OCI-LY1 (cell line): Measurements from ENCODE around the gene UBE2G1.

Experiments used
- H2AFZ ChIP-seq: fragments of 200-600 bp; sonication (generic), shearing (Covaris generic); 2 replicates; pipeline ENCODE4 v1.6.0; 2014; ENCODE audit warnings: antibody characterized with exemption, mild to moderate bottlenecking, low read length
- H3F3A ChIP-seq: fragments of 200-600 bp; sonication (generic), shearing (Covaris generic); 2 replicates; pipeline ENCODE4 v1.6.0; 2014; ENCODE audit warnings: mild to moderate bottlenecking, antibody characterized with exemption, low read length, moderate library complexity; ENCODE audit not compliant: insufficient read depth
- H3K27ac ChIP-seq: fragments of 200-600 bp; sonication (generic); 2 replicates; pipeline ENCODE4 v1.5.1; 2014; ENCODE audit warnings: low read length, mixed run types, mild to moderate bottlenecking, low read depth; ENCODE audit not compliant: poor library complexity, severe bottlenecking
- H3K27me3 ChIP-seq: fragments of 200-600 bp; sonication (generic); 2 replicates; pipeline ENCODE4 v1.6.0; 2014; ENCODE audit warnings: antibody characterized with exemption, mild to moderate bottlenecking, low read length, moderate library complexity; ENCODE audit not compliant: insufficient read depth
- H3K36me3 ChIP-seq: fragments of 200-600 bp; sonication (generic); 2 replicates; pipeline ENCODE4 v1.6.1; 2014; ENCODE audit warnings: mild to moderate bottlenecking, antibody characterized with exemption, low read length, moderate library complexity, mixed read lengths; ENCODE audit not compliant: insufficient read depth
- H3K4me1 ChIP-seq: fragments of 200-600 bp; sonication (generic); 2 replicates; pipeline ENCODE4 v1.5.1; 2014; ENCODE audit warnings: mild to moderate bottlenecking, low read length, moderate library complexity; ENCODE audit not compliant: insufficient read depth, severe bottlenecking
- H3K4me2 ChIP-seq: fragments of 200-600 bp; sonication (generic), shearing (Covaris generic); 2 replicates; pipeline ENCODE4 v1.6.1; 2014; ENCODE audit warnings: low read length
- H3K4me3 ChIP-seq: fragments of 200-600 bp; sonication (generic); 2 replicates; pipeline ENCODE4 v1.5.1; 2014; ENCODE audit warnings: low read length, low read depth, mild to moderate bottlenecking, mixed read lengths; ENCODE audit not compliant: poor library complexity, severe bottlenecking
- H3K79me2 ChIP-seq: fragments of 200-600 bp; shearing (Covaris generic); 2 replicates; pipeline ENCODE4 v1.6.1; 2016; ENCODE audit warnings: mixed run types, low read length, mixed read lengths; ENCODE audit not compliant: insufficient read depth
- H3K9ac ChIP-seq: fragments of 200-600 bp; sonication (generic), shearing (Covaris generic); 2 replicates; pipeline ENCODE4 v1.6.1; 2014; ENCODE audit warnings: mild to moderate bottlenecking, low read length, mixed read lengths
- H3K9me2 ChIP-seq: fragments of 200-600 bp; sonication (generic), shearing (Covaris generic); 2 replicates; pipeline ENCODE4 v1.6.1; 2014; ENCODE audit warnings: low read depth, mild to moderate bottlenecking, low read length, mixed read lengths
- H3K9me3 ChIP-seq: fragments of 200-600 bp; shearing (Covaris generic); 2 replicates; pipeline ENCODE4 v1.6.1; 2014; ENCODE audit warnings: low read length, mixed read lengths
- H4K20me1 ChIP-seq: fragments of 200-600 bp; sonication (generic), shearing (Covaris generic); 2 replicates; pipeline ENCODE4 v1.6.0; 2016; ENCODE audit warnings: mild to moderate bottlenecking, low read length; ENCODE audit not compliant: insufficient read depth
- CTCF ChIP-seq: fragments of 200-600 bp; sonication (generic), shearing (Covaris generic); IDR thresholded peaks from 2 replicates; pipeline ENCODE4 v1.5.1; 2017; ENCODE audit warnings: mild to moderate bottlenecking, antibody characterized with exemption, low read length, moderate library complexity, mixed read lengths
- EZH2 ChIP-seq: fragments of 200-600 bp; sonication (generic), shearing (Covaris generic); IDR thresholded peaks from 2 replicates; pipeline ENCODE4 v1.8.0; 2017; ENCODE audit warnings: borderline replicate concordance, mixed run types, mild to moderate bottlenecking, antibody characterized with exemption, low read length, moderate library complexity, mixed read lengths

Gene UBE2G1

GRCh38 chr17:4220655-4221054, 145.8 kb downstream of the UBE2G1 start:
- no peaks in the 10 kb centered on the region for H4K20me1 ChIP-seq
- H3K9ac ChIP-seq = no peak overlapping the region
- no peaks in the 10 kb centered on the region for H3F3A ChIP-seq
- no peak overlapping the region for H2AFZ ChIP-seq
- H3K27ac ChIP-seq = no peak overlapping the region
- H3K4me1 ChIP-seq = peaks cover 6% of the 10 kb centered on the region
- H3K27me3 ChIP-seq = no peaks in the 10 kb centered on the region
- H3K36me3 ChIP-seq = peaks cover 29% of the 10 kb centered on the region
- no peaks in the 10 kb centered on the region for H3K9me3 ChIP-seq
- no peak overlapping the region for H3K4me2 ChIP-seq
- no peaks in the 10 kb centered on the region for H3K9me2 ChIP-seq
- no peaks in the 10 kb centered on the region for H3K79me2 ChIP-seq
- no peak overlapping the region for H3K4me3 ChIP-seq
- TF ChIP-seq EZH2 (no peak), CTCF (no peak)
